HepG2 (cell line): Measurements from ENCODE around the gene TMEM86B. TPM values are rescaled to one million over a fixed set of nuclear protein-coding genes. Genes with fewer than 3 reads are reported as not detected.

ENCODE experiments used
- FLYWCH1 ChIP-seq: sonication (generic); formaldehyde crosslinking; IDR thresholded peaks from 2 replicates; pipeline ENCODE4 v1.8.1; 2023; ENCODE audit warnings: mild to moderate bottlenecking, missing genetic modification reagents
- FOXA1 ChIP-seq, 2 experiments: fragments of 450-650 bp in 1 of 2; sonication (generic) in 1 of 2; formaldehyde crosslinking in 1 of 2; IDR thresholded peaks; 2 replicates each; pipeline versions ENCODE4 v1.4.0 to v1.6.1; 2016 to 2020; ENCODE audit warnings: missing genetic modification reagents in 1 of 2
- FOXM1 ChIP-seq: sonication (generic); formaldehyde crosslinking; IDR thresholded peaks from 2 replicates; pipeline ENCODE4 v1.5.0; 2020; ENCODE audit warnings: missing genetic modification reagents
- JDP2 ChIP-seq: sonication (generic); formaldehyde crosslinking; IDR thresholded peaks from 2 replicates; pipeline ENCODE4 v1.8.1; 2022; ENCODE audit warnings: missing genetic modification reagents, borderline replicate concordance
- KDM5A ChIP-seq: fragments of 200-600 bp; sonication (generic); IDR thresholded peaks from 2 replicates; pipeline ENCODE4 v1.7.0; 2018; ENCODE audit warnings: antibody characterized with exemption, mild to moderate bottlenecking, low read length, borderline replicate concordance
- NFE2L2 ChIP-seq: fragments of 150-350 bp; IDR thresholded peaks from 2 replicates; pipeline ENCODE4 v1.6.1; 2014; ENCODE audit warnings: low read length
- NR2C2 ChIP-seq: sonication (generic); formaldehyde crosslinking; IDR thresholded peaks from 2 replicates; pipeline ENCODE4 v1.4.0; 2020; ENCODE audit warnings: missing genetic modification reagents, mild to moderate bottlenecking, moderate library complexity, borderline replicate concordance
- NR2F1 ChIP-seq, 2 experiments: fragments of 450-650 bp in 1 of 2; formaldehyde crosslinking in 1 of 2; IDR thresholded peaks; 2 replicates each; pipeline versions ENCODE4 v1.5.0 to v1.6.1; 2016 to 2020; ENCODE audit warnings: mild to moderate bottlenecking in 1 of 2, missing compliant biosample characterization in 1 of 2, missing genetic modification reagents in 1 of 2, moderate library complexity in 1 of 2
- PAWR ChIP-seq: sonication (generic); formaldehyde crosslinking; IDR thresholded peaks from 2 replicates; pipeline ENCODE4 v1.4.0; 2020; ENCODE audit warnings: missing genetic modification reagents, mild to moderate bottlenecking, borderline replicate concordance
- PITX1 ChIP-seq: sonication (generic); formaldehyde crosslinking; IDR thresholded peaks from 2 replicates; pipeline ENCODE4 v1.5.1; 2020; ENCODE audit warnings: mild to moderate bottlenecking, missing genetic modification reagents
- REXO4 ChIP-seq: sonication (generic); formaldehyde crosslinking; IDR thresholded peaks from 2 replicates; pipeline ENCODE4 v1.8.0; 2022; ENCODE audit warnings: missing genetic modification reagents, mild to moderate bottlenecking, borderline replicate concordance
- SAP130 ChIP-seq: IDR thresholded peaks from 2 replicates; pipeline ENCODE4 v1.6.1; 2016; ENCODE audit warnings: low read depth
- SIN3B ChIP-seq: fragments of 150-350 bp; IDR thresholded peaks from 2 replicates; pipeline ENCODE4 v1.6.1; 2014; ENCODE audit warnings: low read length
- ZFP41 ChIP-seq: sonication (generic); formaldehyde crosslinking; IDR thresholded peaks from 2 replicates; pipeline ENCODE4 v1.4.0; 2020; ENCODE audit warnings: mild to moderate bottlenecking, missing genetic modification reagents, borderline replicate concordance
- ZFYVE20 ChIP-seq: sonication (generic); formaldehyde crosslinking; IDR thresholded peaks from 2 replicates; pipeline ENCODE4 v1.8.0; 2023; ENCODE audit warnings: low read depth, mild to moderate bottlenecking, moderate library complexity, missing genetic modification reagents, borderline replicate concordance
- polyA plus RNA-seq, 8 experiments: library from polyadenylated mRNA; depleted of rRNA in 3 of 8; stranded (reverse) in 7 of 8; unstranded in 1 of 8; fragments of >200 nt; fragmentation: Illumina TruSeq in 4 of 8; extraction: Trizol in 4 of 8; gene quantifications; 2 replicates each; pipeline versions ENCODE4 v1.2.1 to v1.2.3, GENCODE V29; 2011 to 2016; ENCODE audit warnings: low read depth in 4 of 8, missing spikeins in 1 of 8, mixed read lengths in 1 of 8; ENCODE audit not compliant: insufficient read depth in 1 of 8
- total RNA-seq, 5 experiments: library from RNA; depleted of rRNA; stranded (reverse); fragments of >200 nt; fragmentation: Illumina TruSeq; extraction: Trizol; gene quantifications; 2 replicates each; pipeline ENCODE4 v1.2.3, GENCODE V29; 2016; ENCODE audit warnings: low read depth in 1 of 5
- TF ChIP-seq, protein P1 (sequence below): IDR thresholded peaks from 2 replicates; pipeline ENCODE4 v1.6.1; 2016; ENCODE audit warnings: low read depth, borderline replicate concordance
- TF ChIP-seq, protein P2 (sequence below): sonication (generic); formaldehyde crosslinking; IDR thresholded peaks from 2 replicates; pipeline ENCODE4 v1.5.0; 2020; ENCODE audit warnings: missing genetic modification reagents
- TF ChIP-seq, protein P3 (sequence below): sonication (generic); formaldehyde crosslinking; IDR thresholded peaks from 2 replicates; pipeline ENCODE4 v1.5.1; 2020; ENCODE audit warnings: missing genetic modification reagents, mild to moderate bottlenecking, borderline replicate concordance
- TF ChIP-seq, protein P4 (sequence below): conservative IDR thresholded peaks from 2 replicates; pipeline ENCODE4 v1.6.1; 2018; ENCODE audit warnings: missing genetic modification reagents
- TF ChIP-seq, protein P5 (sequence below): sonication (generic); formaldehyde crosslinking; IDR thresholded peaks from 2 replicates; pipeline ENCODE4 v1.5.1; 2020; ENCODE audit warnings: mild to moderate bottlenecking, moderate library complexity, missing genetic modification reagents
- TF ChIP-seq, protein P6 (sequence below): sonication (generic); formaldehyde crosslinking; IDR thresholded peaks from 2 replicates; pipeline ENCODE4 v1.8.1; 2022; ENCODE audit warnings: mild to moderate bottlenecking, missing genetic modification reagents

The TMEM86B gene
- total and polyA plus RNA-seq, 2 of the 13 experiments (the other 11 are each of a cell fraction or from before 2014, with no cell fraction given): 7.7 to 9.6 TPM

DNA sequence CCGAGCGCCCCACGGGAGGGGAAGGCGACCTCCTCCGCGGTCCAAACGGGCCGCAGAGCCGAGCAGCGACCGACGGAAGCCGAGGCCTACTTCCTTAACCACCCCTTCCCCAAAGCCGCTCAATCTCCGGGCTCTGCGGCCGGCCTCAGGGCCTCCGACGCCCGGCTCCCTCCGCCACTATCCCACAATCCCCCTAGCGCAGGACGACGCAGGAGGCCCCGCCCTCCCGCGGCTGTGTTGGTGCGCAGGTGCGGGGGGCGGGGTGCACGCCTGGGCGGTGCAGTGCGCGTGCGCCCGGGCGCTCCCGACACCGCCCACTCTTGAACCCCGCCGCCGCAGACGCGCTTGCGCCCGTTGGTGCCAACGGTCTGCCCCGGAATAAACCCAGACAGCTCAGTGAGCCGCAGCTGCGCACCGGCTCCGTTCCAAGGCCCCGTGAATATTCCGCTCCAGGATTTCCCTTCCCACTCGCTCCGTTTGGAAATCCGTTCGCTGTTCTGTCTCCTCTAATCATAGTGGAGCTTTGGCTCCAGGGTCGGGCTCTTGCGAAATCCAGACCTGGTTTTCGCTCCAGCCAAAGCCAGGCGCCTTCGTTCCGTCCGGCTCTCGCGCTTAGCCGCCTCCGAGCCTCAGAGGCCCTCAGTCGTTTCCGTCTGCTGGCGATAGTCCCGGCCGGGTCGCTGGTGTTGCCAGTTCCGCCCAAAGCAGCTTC lies 30.4 kb upstream of the TMEM86B start, which contains the start of gene PPP6R1 (continued):
- TF ChIP-seq, protein P1, sequence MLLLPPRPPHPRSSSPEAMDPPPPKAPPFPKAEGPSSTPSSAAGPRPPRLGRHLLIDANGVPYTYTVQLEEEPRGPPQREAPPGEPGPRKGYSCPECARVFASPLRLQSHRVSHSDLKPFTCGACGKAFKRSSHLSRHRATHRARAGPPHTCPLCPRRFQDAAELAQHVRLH (CRISPR knock-in tag): peak; percentile 95; the same call in 1 of the 2 replicates
- TF ChIP-seq ZFYVE20 (CRISPR knock-in tag) (no peak), JDP2 (CRISPR knock-in tag) (no peak), REXO4 (no peak), SAP130 (CRISPR knock-in tag) (peak; percentile 97), FLYWCH1 (CRISPR knock-in tag) (no peak), PAWR (CRISPR knock-in tag) (no peak), KDM5A (peak; percentile 3; the same call in 1 of the 2 replicates), SIN3B (peak; percentile 68), NR2C2 (peak; percentile 77), FOXA1 (IDR thresholded peaks at IDR 0.05) (no peak), FOXA1 (CRISPR knock-in tag; IDR thresholded peaks at IDR 0.05) (peak; percentile 27; the same call in 1 of the 2 replicates), FOXM1 (no peak; the same call in 1 of the 2 replicates), NR2F1 (CRISPR knock-in tag; IDR thresholded peaks at IDR 0.05) (peak in 1 of 2 experiments; percentile 10; a peak in 1 of 4 replicates), NFE2L2 (0 out of 2 replicates have a peak, but pooled peaks have one; percentile 12), ZFP41 (CRISPR knock-in tag) (no peak), PITX1 (CRISPR knock-in tag) (peak; percentile 84; the same call in 1 of the 2 replicates)
- TF ChIP-seq, protein P2, sequence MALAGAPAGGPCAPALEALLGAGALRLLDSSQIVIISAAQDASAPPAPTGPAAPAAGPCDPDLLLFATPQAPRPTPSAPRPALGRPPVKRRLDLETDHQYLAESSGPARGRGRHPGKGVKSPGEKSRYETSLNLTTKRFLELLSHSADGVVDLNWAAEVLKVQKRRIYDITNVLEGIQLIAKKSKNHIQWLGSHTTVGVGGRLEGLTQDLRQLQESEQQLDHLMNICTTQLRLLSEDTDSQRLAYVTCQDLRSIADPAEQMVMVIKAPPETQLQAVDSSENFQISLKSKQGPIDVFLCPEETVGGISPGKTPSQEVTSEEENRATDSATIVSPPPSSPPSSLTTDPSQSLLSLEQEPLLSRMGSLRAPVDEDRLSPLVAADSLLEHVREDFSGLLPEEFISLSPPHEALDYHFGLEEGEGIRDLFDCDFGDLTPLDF (CRISPR knock-in tag): peak; percentile 78
- TF ChIP-seq, protein P3, sequence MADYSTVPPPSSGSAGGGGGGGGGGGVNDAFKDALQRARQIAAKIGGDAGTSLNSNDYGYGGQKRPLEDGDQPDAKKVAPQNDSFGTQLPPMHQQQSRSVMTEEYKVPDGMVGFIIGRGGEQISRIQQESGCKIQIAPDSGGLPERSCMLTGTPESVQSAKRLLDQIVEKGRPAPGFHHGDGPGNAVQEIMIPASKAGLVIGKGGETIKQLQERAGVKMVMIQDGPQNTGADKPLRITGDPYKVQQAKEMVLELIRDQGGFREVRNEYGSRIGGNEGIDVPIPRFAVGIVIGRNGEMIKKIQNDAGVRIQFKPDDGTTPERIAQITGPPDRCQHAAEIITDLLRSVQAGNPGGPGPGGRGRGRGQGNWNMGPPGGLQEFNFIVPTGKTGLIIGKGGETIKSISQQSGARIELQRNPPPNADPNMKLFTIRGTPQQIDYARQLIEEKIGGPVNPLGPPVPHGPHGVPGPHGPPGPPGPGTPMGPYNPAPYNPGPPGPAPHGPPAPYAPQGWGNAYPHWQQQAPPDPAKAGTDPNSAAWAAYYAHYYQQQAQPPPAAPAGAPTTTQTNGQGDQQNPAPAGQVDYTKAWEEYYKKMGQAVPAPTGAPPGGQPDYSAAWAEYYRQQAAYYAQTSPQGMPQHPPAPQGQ (CRISPR knock-in tag): no peak
- TF ChIP-seq, protein P4, sequence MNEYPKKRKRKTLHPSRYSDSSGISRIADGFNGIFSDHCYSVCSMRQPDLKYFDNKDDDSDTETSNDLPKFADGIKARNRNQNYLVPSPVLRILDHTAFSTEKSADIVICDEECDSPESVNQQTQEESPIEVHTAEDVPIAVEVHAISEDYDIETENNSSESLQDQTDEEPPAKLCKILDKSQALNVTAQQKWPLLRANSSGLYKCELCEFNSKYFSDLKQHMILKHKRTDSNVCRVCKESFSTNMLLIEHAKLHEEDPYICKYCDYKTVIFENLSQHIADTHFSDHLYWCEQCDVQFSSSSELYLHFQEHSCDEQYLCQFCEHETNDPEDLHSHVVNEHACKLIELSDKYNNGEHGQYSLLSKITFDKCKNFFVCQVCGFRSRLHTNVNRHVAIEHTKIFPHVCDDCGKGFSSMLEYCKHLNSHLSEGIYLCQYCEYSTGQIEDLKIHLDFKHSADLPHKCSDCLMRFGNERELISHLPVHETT (CRISPR knock-in tag): peak; percentile 96
- TF ChIP-seq, protein P5, sequence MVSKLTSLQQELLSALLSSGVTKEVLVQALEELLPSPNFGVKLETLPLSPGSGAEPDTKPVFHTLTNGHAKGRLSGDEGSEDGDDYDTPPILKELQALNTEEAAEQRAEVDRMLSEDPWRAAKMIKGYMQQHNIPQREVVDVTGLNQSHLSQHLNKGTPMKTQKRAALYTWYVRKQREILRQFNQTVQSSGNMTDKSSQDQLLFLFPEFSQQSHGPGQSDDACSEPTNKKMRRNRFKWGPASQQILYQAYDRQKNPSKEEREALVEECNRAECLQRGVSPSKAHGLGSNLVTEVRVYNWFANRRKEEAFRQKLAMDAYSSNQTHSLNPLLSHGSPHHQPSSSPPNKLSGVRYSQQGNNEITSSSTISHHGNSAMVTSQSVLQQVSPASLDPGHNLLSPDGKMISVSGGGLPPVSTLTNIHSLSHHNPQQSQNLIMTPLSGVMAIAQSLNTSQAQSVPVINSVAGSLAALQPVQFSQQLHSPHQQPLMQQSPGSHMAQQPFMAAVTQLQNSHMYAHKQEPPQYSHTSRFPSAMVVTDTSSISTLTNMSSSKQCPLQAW (CRISPR knock-in tag): peak; percentile 96
- TF ChIP-seq, protein P6, sequence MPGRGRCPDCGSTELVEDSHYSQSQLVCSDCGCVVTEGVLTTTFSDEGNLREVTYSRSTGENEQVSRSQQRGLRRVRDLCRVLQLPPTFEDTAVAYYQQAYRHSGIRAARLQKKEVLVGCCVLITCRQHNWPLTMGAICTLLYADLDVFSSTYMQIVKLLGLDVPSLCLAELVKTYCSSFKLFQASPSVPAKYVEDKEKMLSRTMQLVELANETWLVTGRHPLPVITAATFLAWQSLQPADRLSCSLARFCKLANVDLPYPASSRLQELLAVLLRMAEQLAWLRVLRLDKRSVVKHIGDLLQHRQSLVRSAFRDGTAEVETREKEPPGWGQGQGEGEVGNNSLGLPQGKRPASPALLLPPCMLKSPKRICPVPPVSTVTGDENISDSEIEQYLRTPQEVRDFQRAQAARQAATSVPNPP: peak; percentile 96; the same call in 1 of the 2 replicates
